IPS DF 6.9 (cell line): Measurements from ENCODE around the gene VANGL1.

Experiments used
- DNase-seq: peaks from one replicate; pipeline ENCODE4 v3.0.0-alpha.2; 2013; ENCODE audit warnings: low read depth, low spot score
- H3K27ac ChIP-seq: one replicate; pipeline ENCODE4 v1.5.1; 2013; ENCODE audit warnings: low read length, control low read depth
- H3K27me3 ChIP-seq: 2 replicates; pipeline ENCODE4 v1.6.1; 2013; ENCODE audit warnings: mild to moderate bottlenecking, low read length; ENCODE audit not compliant: control insufficient read depth, insufficient read depth
- H3K36me3 ChIP-seq: 2 replicates; pipeline ENCODE4 v1.6.1; 2013; ENCODE audit warnings: low read length; ENCODE audit not compliant: control insufficient read depth, insufficient read depth
- H3K4me1 ChIP-seq: 2 replicates; pipeline ENCODE4 v1.6.1; 2013; ENCODE audit warnings: low read length; ENCODE audit not compliant: control insufficient read depth, insufficient read depth
- H3K4me3 ChIP-seq: 2 replicates; pipeline ENCODE4 v1.5.1; 2013; ENCODE audit warnings: mild to moderate bottlenecking, low read length
- H3K9me3 ChIP-seq: 2 replicates; pipeline ENCODE4 v1.6.1; 2013; ENCODE audit warnings: low read length, inconsistent platforms; ENCODE audit not compliant: control insufficient read depth, insufficient read depth
- WGBS: extraction: QIAGEN DNeasy Blood & Tissue Kit; methylation state at CpG from one replicate; pipeline ENCODE4 v1.1.7; 2013; ENCODE audit warnings: mixed read lengths, missing lambda C conversion rate; ENCODE audit not compliant: insufficient read length, insufficient coverage; 5-methylcytosine and 5-hydroxymethylcytosine counted together

Gene VANGL1

GRCh38 chr1:115654125-115654524 is 12.4 kb downstream of the VANGL1 start:
- WGBS = no CpG with 5 or more reads among the region's 3 CpGs
- Histone ChIP-seq H3K9me3 (no peaks in the 10 kb centered on the region), H3K27me3 (no peaks in the 10 kb centered on the region), H3K36me3 (no peaks in the 10 kb centered on the region), H3K4me3 (no peak overlapping the region), H3K27ac (no peak overlapping the region), H3K4me1 (peaks cover 10% of the 10 kb centered on the region)
- no peak for DNase-seq

- Histone ChIP-seq H3K4me1 (peaks cover 8% of the 10 kb centered on the region), H3K36me3 (no peaks in the 10 kb centered on the region), H3K9me3 (no peaks in the 10 kb centered on the region), H3K27ac (no peak overlapping the region), H3K27me3 (no peaks in the 10 kb centered on the region), H3K4me3 (no peak overlapping the region)
- WGBS = no CpG with 5 or more reads among the region's 14 CpGs
- DNase-seq = no peak
Observed at GRCh38 chr1:115654663-115655305, 13.0 kb downstream of the VANGL1 start.

DNA sequence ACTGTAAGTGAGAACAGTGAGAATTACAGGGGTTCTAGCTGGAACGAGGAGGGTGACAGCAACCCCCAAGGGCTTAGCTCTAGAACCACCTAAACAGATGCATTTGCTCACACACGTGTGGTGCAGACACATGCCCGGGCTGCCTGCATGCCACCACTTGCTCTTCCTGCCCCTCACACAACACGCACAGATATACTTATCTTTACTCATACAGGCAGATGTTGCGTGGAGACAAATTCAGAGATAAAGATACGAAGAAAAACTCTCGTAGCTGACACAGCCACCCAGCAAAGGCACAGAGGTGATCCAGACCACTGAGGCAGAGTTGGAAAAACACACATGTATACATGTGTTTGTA is 13.5 kb downstream of the VANGL1 start:
- H3K4me3 ChIP-seq = no peak overlapping the region
- no CpG with 5 or more reads among the region's 7 CpGs for WGBS
- H3K27me3 ChIP-seq = no peaks in the 10 kb centered on the region
- H3K27ac ChIP-seq = no peak overlapping the region
- peaks cover 6% of the 10 kb centered on the region; the same call in 1 of the 2 replicates for H3K4me1 ChIP-seq
- DNase-seq = no peak
- H3K9me3 ChIP-seq = no peaks in the 10 kb centered on the region
- no peaks in the 10 kb centered on the region for H3K36me3 ChIP-seq

- peaks cover 4% of the 10 kb centered on the region; the same call in 1 of the 2 replicates for H3K4me1 ChIP-seq
- no CpG with 5 or more reads among the region's 4 CpGs for WGBS
Observed at GRCh38 chr1:115655916-115656315, 14.1 kb downstream of the VANGL1 start.

DNA sequence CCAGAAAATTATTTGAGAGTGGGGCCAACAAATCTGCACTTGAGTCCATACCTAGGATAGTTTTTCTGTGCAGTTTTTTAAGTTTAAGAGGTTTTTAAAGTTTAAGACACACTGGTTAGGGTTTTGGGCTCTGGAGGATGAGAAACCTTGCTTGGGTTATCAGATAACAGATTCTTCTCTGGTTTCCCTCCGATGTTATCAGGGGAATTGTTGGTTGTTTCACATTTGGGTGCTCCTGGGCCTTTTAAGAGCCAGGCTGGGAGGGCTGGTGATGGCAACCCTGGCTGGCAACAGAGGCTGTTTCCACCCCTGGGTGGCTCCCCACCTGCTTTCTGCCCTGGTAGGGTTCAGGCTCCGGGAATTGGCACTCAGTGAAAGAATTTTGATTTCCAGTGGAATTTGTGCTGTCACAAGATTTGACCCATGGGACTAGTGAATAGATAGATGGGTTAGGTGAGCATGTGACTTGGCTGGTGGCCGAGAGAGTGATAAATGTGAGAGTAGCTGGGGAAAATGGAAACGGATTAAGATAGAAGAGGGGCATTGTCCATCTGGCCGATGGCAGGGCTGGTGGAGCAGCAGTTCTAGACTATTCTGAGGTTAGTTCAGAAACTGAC is 14.8 kb downstream of the VANGL1 start:
- Histone ChIP-seq H3K36me3 (no peaks in the 10 kb centered on the region), H3K4me1 (peaks cover 3% of the 10 kb centered on the region; the same call in 1 of the 2 replicates), H3K27me3 (no peaks in the 10 kb centered on the region), H3K4me3 (no peak overlapping the region), H3K27ac (no peak overlapping the region), H3K9me3 (no peaks in the 10 kb centered on the region)
- no peak for DNase-seq
- no CpG with 5 or more reads among the region's 5 CpGs for WGBS

More at GRCh38 chr1:115655916-115656315, 14.1 kb downstream of the VANGL1 start:
- H3K9me3 ChIP-seq = no peaks in the 10 kb centered on the region
- DNase-seq = no peak
- H3K36me3 ChIP-seq = no peaks in the 10 kb centered on the region
- no peak overlapping the region for H3K27ac ChIP-seq
- no peaks in the 10 kb centered on the region for H3K27me3 ChIP-seq
- H3K4me3 ChIP-seq = no peak overlapping the region

GRCh38 chr1:115658646-115659045 is 16.9 kb downstream of the VANGL1 start:
- H3K36me3 ChIP-seq = no peaks in the 10 kb centered on the region
- H3K9me3 ChIP-seq = no peaks in the 10 kb centered on the region
- peaks cover 3% of the 10 kb centered on the region; the same call in 1 of the 2 replicates for H3K4me1 ChIP-seq
- no peak overlapping the region for H3K27ac ChIP-seq
- H3K4me3 ChIP-seq = no peak overlapping the region
- no peaks in the 10 kb centered on the region for H3K27me3 ChIP-seq
- WGBS = no CpG with 5 or more reads among the region's 1 CpG
- DNase-seq = no peak

- H3K36me3 ChIP-seq = 0 out of 2 replicates have a peak, but pooled peaks cover 3% of the 10 kb centered on the region
Observed at GRCh38 chr1:115660151-115660550, 18.4 kb downstream of the VANGL1 start.

DNA sequence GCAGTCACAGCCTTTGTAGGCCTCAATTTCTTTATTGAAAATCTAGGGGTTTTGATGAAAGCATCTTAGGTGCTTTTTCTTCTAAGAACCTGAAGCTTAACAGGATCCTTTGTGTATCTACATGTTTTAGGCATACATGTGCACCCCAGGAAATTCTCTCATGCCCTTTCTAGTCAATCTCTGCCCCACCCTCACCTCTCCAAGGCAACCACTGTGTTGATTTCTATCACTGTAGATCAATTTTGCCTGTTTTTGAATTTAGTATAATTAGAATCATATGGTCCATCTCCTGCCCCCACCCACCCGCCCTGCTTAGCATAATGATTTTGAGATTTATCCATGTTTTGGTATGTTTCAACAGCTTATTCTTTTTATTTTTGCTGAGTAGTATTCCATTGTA is 19.4 kb downstream of the VANGL1 start:
- H3K36me3 ChIP-seq = 0 out of 2 replicates have a peak, but pooled peaks cover 5% of the 10 kb centered on the region
- WGBS = no CpG with 5 or more reads among the region's 1 CpG
- no peak for DNase-seq

More at GRCh38 chr1:115660151-115660550, 18.4 kb downstream of the VANGL1 start:
- Histone ChIP-seq H3K4me1 (0 out of 2 replicates have a peak, but pooled peaks cover 2% of the 10 kb centered on the region), H3K27ac (no peak overlapping the region), H3K4me3 (no peak overlapping the region), H3K9me3 (no peaks in the 10 kb centered on the region), H3K27me3 (no peaks in the 10 kb centered on the region)
- no peak for DNase-seq
- WGBS = no CpG with 5 or more reads among the region's 5 CpGs

GRCh38 chr1:115665319-115666096 is 23.7 kb downstream of the VANGL1 start:
- no peaks in the 10 kb centered on the region for H3K9me3 ChIP-seq
- H3K27me3 ChIP-seq = no peaks in the 10 kb centered on the region
- 0 out of 2 replicates have a peak, but pooled peaks cover 6% of the 10 kb centered on the region for H3K36me3 ChIP-seq
- no peak overlapping the region for H3K4me3 ChIP-seq
- H3K4me1 ChIP-seq = no peaks in the 10 kb centered on the region
- no CpG with 5 or more reads among the region's 7 CpGs for WGBS
- no peak overlapping the region for H3K27ac ChIP-seq
- no peak for DNase-seq

More for the DNA sequence above, 19.4 kb downstream of the VANGL1 start:
- Histone ChIP-seq H3K4me3 (no peak overlapping the region), H3K27me3 (no peaks in the 10 kb centered on the region), H3K27ac (no peak overlapping the region), H3K4me1 (no peaks in the 10 kb centered on the region), H3K9me3 (no peaks in the 10 kb centered on the region)

GRCh38 chr1:115666206-115666605 is 24.4 kb downstream of the VANGL1 start:
- WGBS = no CpG with 5 or more reads among the region's 6 CpGs
- no peaks in the 10 kb centered on the region for H3K27me3 ChIP-seq
- H3K4me1 ChIP-seq = no peaks in the 10 kb centered on the region
- no peak overlapping the region for H3K27ac ChIP-seq
- H3K36me3 ChIP-seq = 0 out of 2 replicates have a peak, but pooled peaks cover 6% of the 10 kb centered on the region
- H3K4me3 ChIP-seq = no peak overlapping the region
- H3K9me3 ChIP-seq = no peaks in the 10 kb centered on the region
- no peak for DNase-seq
